ENCODE measurements around the gene CRACDL. TPM values are rescaled to one million over a fixed set of nuclear protein-coding genes. Genes with fewer than 3 reads are reported as not detected.

The CRACDL gene
- total RNA-seq, 3 donors from 2014 or later (not counting 1 experiment from before 2014, with no cell fraction given): 0.09 to 0.40 (median 0.11) TPM

GRCh38 chr2:98875081-98875728, 60.8 kb downstream of the CRACDL start:
- intact Hi-C loops (cut with micrococcal nuclease): no loop called here
- Mint-ChIP-seq H3K27me3 (ENCODE audit: low read depth in 2 of 2) (peaks cover 0 to 2% of the 10 kb centered on the region in 2 donors), H3K4me1 (no peaks in the 10 kb centered on the region), H3K27ac (no peak overlapping the region), H3K36me3 (no peaks in the 10 kb centered on the region), H3K9me3 (no peaks in the 10 kb centered on the region), H3K4me3 (no peak overlapping the region)
- Histone ChIP-seq H3K9me3 (ENCODE audit: control insufficient read depth, insufficient read depth, low read length) (no peaks in the 10 kb centered on the region), H3K4me1 (ENCODE audit: control insufficient read depth, insufficient read depth, low read length) (no peaks in the 10 kb centered on the region), H3K27me3 (ENCODE audit: control insufficient read depth, insufficient read depth, low read length) (no peaks in the 10 kb centered on the region), H3K36me3 (ENCODE audit: control insufficient read depth, insufficient read depth, low read length) (no peaks in the 10 kb centered on the region), H3K4me3 (ENCODE audit: low read length) (no peak overlapping the region), H3K27ac (ENCODE audit: low read length) (no peak overlapping the region)
- ATAC-seq (peak in 1 of 3 donors; percentile 47), DNase-seq (peak in 1 of 2 donors; percentile 55)
- TF ChIP-seq CTCF (IDR thresholded peaks at IDR 0.05): no peak
- WGBS (ENCODE audit: insufficient coverage): 80% methylated on average over 14 of the region's 14 CpGs

- no peak overlapping the region for H3K27ac Mint-ChIP-seq
- Histone ChIP-seq H3K27me3 (ENCODE audit: control insufficient read depth, insufficient read depth, low read length) (no peaks in the 10 kb centered on the region), H3K36me3 (ENCODE audit: control insufficient read depth, insufficient read depth, low read length) (no peaks in the 10 kb centered on the region), H3K27ac (ENCODE audit: low read length) (no peak overlapping the region), H3K4me3 (ENCODE audit: low read length) (no peak overlapping the region), H3K9me3 (ENCODE audit: control insufficient read depth, insufficient read depth, low read length) (no peaks in the 10 kb centered on the region), H3K4me1 (ENCODE audit: control insufficient read depth, insufficient read depth, low read length) (no peaks in the 10 kb centered on the region)
- ATAC-seq: no peak
- no peaks in the 10 kb centered on the region for H3K9me3 Mint-ChIP-seq
- no peak for DNase-seq
- WGBS (ENCODE audit: insufficient coverage): 84% methylated on average over 11 of the region's 11 CpGs
- H3K36me3 Mint-ChIP-seq: no peaks in the 10 kb centered on the region
- intact Hi-C loops (cut with micrococcal nuclease): no loop called here
- H3K4me3 Mint-ChIP-seq: no peak overlapping the region
- H3K4me1 Mint-ChIP-seq: no peaks in the 10 kb centered on the region
- peaks cover 0 to 2% of the 10 kb centered on the region in 2 donors for H3K27me3 Mint-ChIP-seq (ENCODE audit: low read depth in 2 of 2)
- TF ChIP-seq CTCF (IDR thresholded peaks at IDR 0.05): no peak
Measured at GRCh38 chr2:98874186-98874689, 61.8 kb downstream of the CRACDL start.

GRCh38 chr2:98872526-98872925, 63.5 kb downstream of the CRACDL start:
- intact Hi-C loops (cut with micrococcal nuclease): no loop called here
- Histone ChIP-seq H3K27ac (ENCODE audit: low read length) (no peak overlapping the region), H3K9me3 (ENCODE audit: control insufficient read depth, insufficient read depth, low read length) (no peaks in the 10 kb centered on the region), H3K4me3 (ENCODE audit: low read length) (no peak overlapping the region), H3K4me1 (ENCODE audit: control insufficient read depth, insufficient read depth, low read length) (no peaks in the 10 kb centered on the region), H3K27me3 (ENCODE audit: control insufficient read depth, insufficient read depth, low read length) (no peaks in the 10 kb centered on the region), H3K36me3 (ENCODE audit: control insufficient read depth, insufficient read depth, low read length) (no peaks in the 10 kb centered on the region)
- WGBS (ENCODE audit: insufficient coverage): 82% methylated on average over 9 of the region's 10 CpGs
- no peak overlapping the region for H3K27ac Mint-ChIP-seq
- no peaks in the 10 kb centered on the region for H3K9me3 Mint-ChIP-seq
- TF ChIP-seq CTCF (IDR thresholded peaks at IDR 0.05): no peak
- no peak for ATAC-seq
- no peaks in the 10 kb centered on the region for H3K36me3 Mint-ChIP-seq
- H3K4me1 Mint-ChIP-seq: no peaks in the 10 kb centered on the region
- no peak overlapping the region for H3K4me3 Mint-ChIP-seq
- no peak for DNase-seq
- H3K27me3 Mint-ChIP-seq (ENCODE audit: low read depth in 2 of 2): peaks cover 0 to 2% of the 10 kb centered on the region in 2 donors

- Mint-ChIP-seq H3K4me3 (no peak overlapping the region), H3K27me3 (ENCODE audit: low read depth in 2 of 2) (peaks cover 0 to 2% of the 10 kb centered on the region in 2 donors), H3K9me3 (no peaks in the 10 kb centered on the region), H3K36me3 (no peaks in the 10 kb centered on the region), H3K27ac (no peak overlapping the region), H3K4me1 (no peaks in the 10 kb centered on the region)
- WGBS (ENCODE audit: insufficient coverage): 100% methylated on average over 2 of the region's 2 CpGs
- H3K36me3 ChIP-seq (ENCODE audit: control insufficient read depth, insufficient read depth, low read length): no peaks in the 10 kb centered on the region
- intact Hi-C loops (cut with micrococcal nuclease): no loop called here
- DNase-seq (no peak), ATAC-seq (no peak)
- H3K9me3 ChIP-seq (ENCODE audit: control insufficient read depth, insufficient read depth, low read length): no peaks in the 10 kb centered on the region
- no peak overlapping the region for H3K4me3 ChIP-seq (ENCODE audit: low read length)
- no peaks in the 10 kb centered on the region for H3K4me1 ChIP-seq (ENCODE audit: control insufficient read depth, insufficient read depth, low read length)
- no peak for TF ChIP-seq CTCF (IDR thresholded peaks at IDR 0.05)
- H3K27ac ChIP-seq (ENCODE audit: low read length): no peak overlapping the region
- H3K27me3 ChIP-seq (ENCODE audit: control insufficient read depth, insufficient read depth, low read length): no peaks in the 10 kb centered on the region
Measured at GRCh38 chr2:98871506-98871905, 64.5 kb downstream of the CRACDL start.

All from natural killer cell (primary cell).